A549 treated with CpdA at 1 μM for 4 hours (cell line): ENCODE results near the gene PTGS2. TPM values are rescaled to one million over a fixed set of nuclear protein-coding genes. Genes with fewer than 3 reads are reported as not detected.

Experiments
- total RNA-seq: library from RNA; stranded (reverse); fragments of 200-300 nt; extraction: Qiagen RNA extraction; gene quantifications from 5 replicates; pipeline ENCODE4 v1.2.3, GENCODE V29; 2022; ENCODE audit warnings: low read depth

Gene PTGS2
- total RNA-seq, result 8.7 to 13.5 TPM (median 12.9 TPM) in 5 replicates

DNA sequence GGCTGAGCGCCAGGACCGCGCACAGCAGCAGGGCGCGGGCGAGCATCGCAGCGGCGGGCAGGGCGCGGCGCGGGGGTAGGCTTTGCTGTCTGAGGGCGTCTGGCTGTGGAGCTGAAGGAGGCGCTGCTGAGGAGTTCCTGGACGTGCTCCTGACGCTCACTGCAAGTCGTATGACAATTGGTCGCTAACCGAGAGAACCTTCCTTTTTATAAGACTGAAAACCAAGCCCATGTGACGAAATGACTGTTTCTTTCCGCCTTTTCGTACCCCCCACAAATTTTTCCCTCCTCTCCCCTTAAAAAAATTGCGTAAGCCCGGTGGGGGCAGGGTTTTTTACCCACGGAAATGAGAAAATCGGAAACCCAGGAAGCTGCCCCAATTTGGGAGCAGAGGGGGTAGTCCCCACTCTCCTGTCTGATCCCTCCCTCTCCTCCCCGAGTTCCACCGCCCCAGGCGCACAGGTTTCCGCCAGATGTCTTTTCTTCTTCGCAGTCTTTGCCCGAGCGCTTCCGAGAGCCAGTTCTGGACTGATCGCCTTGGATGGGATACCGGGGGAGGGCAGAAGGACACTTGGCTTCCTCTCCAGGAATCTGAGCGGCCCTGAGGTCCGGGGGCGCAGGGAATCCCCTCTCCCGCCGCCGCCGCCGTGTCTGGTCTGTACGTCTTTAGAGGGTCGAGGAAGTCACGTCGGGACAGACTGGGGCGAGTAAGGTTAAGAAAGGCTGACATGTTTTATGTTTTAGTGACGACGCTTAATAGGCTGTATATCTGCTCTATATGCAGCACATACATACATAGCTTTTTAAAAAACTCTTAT, at the start of gene PTGS2:
PTGS2 (minus strand) TSS at position 179 of the 817 bp plus-strand sequence; CDS start at position 46, 133 bp downstream.

Other genes with a start within 250 kb of the PTGS2 start
- not detected in 5 replicates for gene PDC, start 219.3 kb downstream of the PTGS2 start, total RNA-seq
- gene PLA2G4A, start 148.5 kb upstream of the PTGS2 start, total RNA-seq, result 10.0 to 13.1 TPM (median 10.9 TPM) in 5 replicates